Vagina (tissue), 2 donors: ENCODE measurements around the gene MACF1. TPM values are rescaled to one million over a fixed set of nuclear protein-coding genes. Genes with fewer than 3 reads are reported as not detected.
"Not testable (repeated sequence)": the region's sequence is repeated elsewhere in the genome, so short reads cannot be mapped to it uniquely, and the experiment has no call there.

Experiments
- DNase-seq, 2 donors: peaks; one replicate each; pipeline ENCODE4 v3.0.0-alpha.2; 2017; ENCODE audit errors: extremely low spot score in 2 of 2
- H3K27ac ChIP-seq: fragments of 200-600 bp; sonication (generic); one replicate; pipeline ENCODE4 v1.5.1; 2019
- H3K27me3 ChIP-seq: fragments of 200-600 bp; sonication (generic); one replicate; pipeline ENCODE4 v1.5.1; 2019
- H3K36me3 ChIP-seq, 2 donors: fragments of 200-600 bp; sonication (generic); one replicate each; pipeline ENCODE4 v1.5.1; 2017 to 2019
- H3K4me1 ChIP-seq: fragments of 200-600 bp; sonication (generic); one replicate; pipeline ENCODE4 v1.5.1; 2019
- H3K4me3 ChIP-seq, 2 donors: fragments of 200-600 bp; sonication (generic); 1 replicate in 1 of 2; 2 replicates in 1 of 2; pipeline ENCODE4 v1.5.1; 2016 to 2019
- H3K9me3 ChIP-seq: fragments of 200-600 bp; sonication (generic); one replicate; pipeline ENCODE4 v1.5.1; 2019
- CTCF ChIP-seq, 3 experiments: fragments of 450-650 bp in 2 of 3; fragments of 200-600 bp in 1 of 3; sonication (generic) in 1 of 3; IDR thresholded peaks; one replicate each; pipeline ENCODE4 v1.5.1; 2017 to 2019; ENCODE audit warnings: antibody characterized with exemption in 3 of 3, mild to moderate bottlenecking in 2 of 3, moderate library complexity in 2 of 3
- POLR2A ChIP-seq, 2 donors: fragments of 450-650 bp; IDR thresholded peaks; one replicate each; pipeline ENCODE4 v1.6.1; 2017; ENCODE audit warnings: antibody characterized with exemption in 2 of 2, mild to moderate bottlenecking in 2 of 2, moderate library complexity in 2 of 2
- POLR2AphosphoS5 ChIP-seq, 2 donors: sonication (generic); formaldehyde crosslinking; IDR thresholded peaks; one replicate each; pipeline ENCODE4 v1.9.0; 2017; ENCODE audit warnings: antibody characterized with exemption in 2 of 2, mild to moderate bottlenecking in 2 of 2, low read depth in 1 of 2; ENCODE audit not compliant: insufficient read depth in 1 of 2
- intact Hi-C: fragments of 100-400 bp; cut with DNase I; formaldehyde crosslinking; loops from one replicate; pipeline ENCODE4 v1.15.1; 2023
- total RNA-seq: library from RNA; depleted of rRNA; stranded (reverse); fragments of >200 nt; gene quantifications from one replicate; pipeline ENCODE4 v1.2.3, GENCODE V29; 2016

Gene MACF1
- total RNA-seq, 1 donor from 2014 or later = 291 TPM

- TF ChIP-seq CTCF (IDR thresholded peaks at IDR 0.05) (no peak), POLR2A (IDR thresholded peaks at IDR 0.05) (no peak), POLR2AphosphoS5 (IDR thresholded peaks at IDR 0.05; ENCODE audit: insufficient read depth in 1 of 2, low read depth in 1 of 2) (no peak)
- Histone ChIP-seq H3K4me1 (no peaks in the 10 kb centered on the region), H3K27me3 (no peaks in the 10 kb centered on the region), H3K9me3 (no peaks in the 10 kb centered on the region), H3K4me3 (no peak overlapping the region), H3K36me3 (peaks cover 9 to 95% of the 10 kb centered on the region in 2 donors), H3K27ac (no peak overlapping the region)
- intact Hi-C loops = no loop called here
- no peak for DNase-seq
Measured at GRCh38 chr1:39462074-39462473, 257.6 kb downstream of the MACF1 start.

- no peaks in the 10 kb centered on the region for H3K4me1 ChIP-seq
- no peaks in the 10 kb centered on the region for H3K9me3 ChIP-seq
- DNase-seq = no peak
Measured at GRCh38 chr1:39466413-39467107, 262.1 kb downstream of the MACF1 start.

GRCh38 chr1:39467108-39467720, 262.7 kb downstream of the MACF1 start:
- peaks cover 0 to 76% of the 10 kb centered on the region in 2 donors for H3K36me3 ChIP-seq
- H3K27ac ChIP-seq, intact Hi-C loops: not testable (repeated sequence)

More at GRCh38 chr1:39466413-39467107, 262.1 kb downstream of the MACF1 start:
- H3K27me3 ChIP-seq = no peaks in the 10 kb centered on the region
- peaks cover 0 to 76% of the 10 kb centered on the region in 2 donors for H3K36me3 ChIP-seq
- no peak for TF ChIP-seq POLR2AphosphoS5 (IDR thresholded peaks at IDR 0.05; ENCODE audit: insufficient read depth in 1 of 2, low read depth in 1 of 2)
- no peak for TF ChIP-seq POLR2A (IDR thresholded peaks at IDR 0.05)
- no peak for TF ChIP-seq CTCF (IDR thresholded peaks at IDR 0.05)
- intact Hi-C loops = no loop called here
- no peak overlapping the region for H3K4me3 ChIP-seq
- no peak overlapping the region for H3K27ac ChIP-seq

GRCh38 chr1:39469150-39469549, 264.7 kb downstream of the MACF1 start:
- H3K27ac ChIP-seq = no peak overlapping the region
- H3K4me1 ChIP-seq = no peaks in the 10 kb centered on the region
- H3K4me3 ChIP-seq = no peak overlapping the region
- H3K9me3 ChIP-seq = no peaks in the 10 kb centered on the region
- intact Hi-C loops = no loop called here
- DNase-seq = no peak
- peaks cover 0 to 75% of the 10 kb centered on the region in 2 donors for H3K36me3 ChIP-seq
- H3K27me3 ChIP-seq = no peaks in the 10 kb centered on the region
- TF ChIP-seq POLR2AphosphoS5 (IDR thresholded peaks at IDR 0.05; ENCODE audit: insufficient read depth in 1 of 2, low read depth in 1 of 2) (no peak), POLR2A (IDR thresholded peaks at IDR 0.05) (no peak), CTCF (IDR thresholded peaks at IDR 0.05) (no peak)

More at GRCh38 chr1:39467108-39467720, 262.7 kb downstream of the MACF1 start:
- not testable (repeated sequence) for DNase-seq, H3K27me3 ChIP-seq, H3K4me3 ChIP-seq, H3K9me3 ChIP-seq, H3K4me1 ChIP-seq

GRCh38 chr1:39470040-39470439, 265.5 kb downstream of the MACF1 start:
- H3K27me3 ChIP-seq = no peaks in the 10 kb centered on the region
- DNase-seq = no peak
- H3K36me3 ChIP-seq = peaks cover 0 to 75% of the 10 kb centered on the region in 2 donors
- no peak overlapping the region for H3K27ac ChIP-seq
- intact Hi-C loops = no loop called here
- no peak overlapping the region for H3K4me3 ChIP-seq
- no peaks in the 10 kb centered on the region for H3K4me1 ChIP-seq
- no peak for TF ChIP-seq CTCF (IDR thresholded peaks at IDR 0.05)
- no peak for TF ChIP-seq POLR2AphosphoS5 (IDR thresholded peaks at IDR 0.05; ENCODE audit: insufficient read depth in 1 of 2, low read depth in 1 of 2)
- TF ChIP-seq POLR2A (IDR thresholded peaks at IDR 0.05) = no peak
- no peaks in the 10 kb centered on the region for H3K9me3 ChIP-seq
